Suprapubic skin (tissue), 4 donors: ENCODE results near the gene MARS2.

Experiments
- EP300 ChIP-seq: sonication (generic); formaldehyde crosslinking; IDR thresholded peaks from one replicate; pipeline ENCODE4 v1.6.1; 2017; ENCODE audit warnings: antibody characterized with exemption
- POLR2A ChIP-seq, 2 donors: fragments of 450-650 bp; IDR thresholded peaks; one replicate each; pipeline ENCODE4 v1.6.1; 2017; ENCODE audit warnings: antibody characterized with exemption in 2 of 2, mild to moderate bottlenecking in 2 of 2, moderate library complexity in 2 of 2
- POLR2AphosphoS5 ChIP-seq, 3 donors: sonication (generic); formaldehyde crosslinking; IDR thresholded peaks; one replicate each; pipeline ENCODE4 v1.6.1; 2017; ENCODE audit warnings: antibody characterized with exemption in 3 of 3
- TF ChIP-seq, protein P1 (sequence below), 2 donors: fragments of 200-600 bp in 1 of 2; fragments of 450-650 bp in 1 of 2; sonication (generic) in 1 of 2; IDR thresholded peaks; one replicate each; pipeline ENCODE4 v1.5.1; 2016 to 2019; ENCODE audit warnings: antibody characterized with exemption in 2 of 2, mild to moderate bottlenecking in 1 of 2, moderate library complexity in 1 of 2

DNA sequence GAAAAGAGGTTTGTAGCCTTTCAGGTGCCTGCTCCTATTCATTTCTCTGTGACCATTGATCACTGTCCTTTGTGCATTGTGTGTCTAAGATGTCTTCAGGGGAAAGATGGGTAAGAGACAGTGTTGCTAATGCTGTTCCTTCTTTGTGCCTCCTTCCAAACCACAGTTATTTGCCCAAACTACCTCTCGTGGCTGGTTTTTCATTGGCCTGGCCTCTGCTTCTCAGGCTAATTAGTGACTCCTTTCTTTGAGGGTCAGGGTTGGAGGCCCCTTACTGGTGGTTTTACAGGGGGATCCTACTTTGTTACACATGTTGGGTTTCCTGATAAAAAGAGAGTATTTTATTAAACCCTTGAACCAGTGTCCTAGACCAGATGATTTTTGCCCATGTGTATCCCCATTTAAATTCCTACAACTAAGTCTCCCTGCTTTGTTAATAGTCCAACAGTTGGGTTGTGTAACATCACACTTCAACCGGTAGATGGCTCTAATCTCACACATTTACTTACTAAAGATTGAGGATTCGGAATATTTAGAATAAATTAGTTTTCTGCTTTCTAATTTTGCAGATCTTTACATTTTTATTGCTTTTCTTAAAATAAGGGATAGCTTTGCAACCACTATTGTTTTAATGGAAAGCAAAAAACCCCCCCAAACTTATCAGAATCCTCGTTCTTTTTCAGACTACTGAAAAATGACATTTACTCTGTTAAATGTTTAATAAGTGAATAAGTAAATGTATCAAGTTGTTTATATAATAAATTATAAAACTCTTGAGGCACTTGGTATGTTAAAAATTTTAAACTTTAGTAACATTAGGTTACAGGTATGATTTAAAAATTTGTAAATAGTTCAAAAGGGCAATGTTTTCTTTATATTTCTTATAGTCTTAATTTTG, 2.4 kb downstream of the MARS2 start:
- TF ChIP-seq, protein P1, sequence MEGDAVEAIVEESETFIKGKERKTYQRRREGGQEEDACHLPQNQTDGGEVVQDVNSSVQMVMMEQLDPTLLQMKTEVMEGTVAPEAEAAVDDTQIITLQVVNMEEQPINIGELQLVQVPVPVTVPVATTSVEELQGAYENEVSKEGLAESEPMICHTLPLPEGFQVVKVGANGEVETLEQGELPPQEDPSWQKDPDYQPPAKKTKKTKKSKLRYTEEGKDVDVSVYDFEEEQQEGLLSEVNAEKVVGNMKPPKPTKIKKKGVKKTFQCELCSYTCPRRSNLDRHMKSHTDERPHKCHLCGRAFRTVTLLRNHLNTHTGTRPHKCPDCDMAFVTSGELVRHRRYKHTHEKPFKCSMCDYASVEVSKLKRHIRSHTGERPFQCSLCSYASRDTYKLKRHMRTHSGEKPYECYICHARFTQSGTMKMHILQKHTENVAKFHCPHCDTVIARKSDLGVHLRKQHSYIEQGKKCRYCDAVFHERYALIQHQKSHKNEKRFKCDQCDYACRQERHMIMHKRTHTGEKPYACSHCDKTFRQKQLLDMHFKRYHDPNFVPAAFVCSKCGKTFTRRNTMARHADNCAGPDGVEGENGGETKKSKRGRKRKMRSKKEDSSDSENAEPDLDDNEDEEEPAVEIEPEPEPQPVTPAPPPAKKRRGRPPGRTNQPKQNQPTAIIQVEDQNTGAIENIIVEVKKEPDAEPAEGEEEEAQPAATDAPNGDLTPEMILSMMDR (IDR thresholded peaks at IDR 0.05) = peak; percentile 60 to 63
- TF ChIP-seq POLR2A (IDR thresholded peaks at IDR 0.05) (no peak), EP300 (no peak), POLR2AphosphoS5 (IDR thresholded peaks at IDR 0.05) (no peak)
